ENCODE results near the gene TANC2.

The TANC2 gene

DNA sequence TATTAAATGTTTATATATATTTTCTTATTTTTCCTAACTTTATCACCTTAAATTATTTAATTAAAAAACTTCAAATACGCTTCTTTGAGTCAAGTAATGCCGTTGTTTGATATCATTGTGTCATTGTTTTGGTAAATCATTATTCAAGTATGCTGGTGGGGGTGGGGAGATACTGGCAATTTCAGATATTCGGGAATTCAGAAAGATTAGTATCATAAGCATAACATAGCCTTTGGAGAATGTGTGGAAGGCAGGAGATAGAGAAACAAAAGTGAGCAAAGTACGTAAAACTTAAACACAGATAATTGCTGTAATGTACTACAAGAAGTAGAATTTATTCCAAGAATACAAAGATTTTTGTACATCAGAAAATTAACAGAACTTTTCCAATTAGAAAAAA is 49.8 kb downstream of the TANC2 start:
- DNase-seq: no peak

Measured in hippocampal formation (tissue), 2 donors.